Measurements from ENCODE around the gene INTS1.

DNA sequence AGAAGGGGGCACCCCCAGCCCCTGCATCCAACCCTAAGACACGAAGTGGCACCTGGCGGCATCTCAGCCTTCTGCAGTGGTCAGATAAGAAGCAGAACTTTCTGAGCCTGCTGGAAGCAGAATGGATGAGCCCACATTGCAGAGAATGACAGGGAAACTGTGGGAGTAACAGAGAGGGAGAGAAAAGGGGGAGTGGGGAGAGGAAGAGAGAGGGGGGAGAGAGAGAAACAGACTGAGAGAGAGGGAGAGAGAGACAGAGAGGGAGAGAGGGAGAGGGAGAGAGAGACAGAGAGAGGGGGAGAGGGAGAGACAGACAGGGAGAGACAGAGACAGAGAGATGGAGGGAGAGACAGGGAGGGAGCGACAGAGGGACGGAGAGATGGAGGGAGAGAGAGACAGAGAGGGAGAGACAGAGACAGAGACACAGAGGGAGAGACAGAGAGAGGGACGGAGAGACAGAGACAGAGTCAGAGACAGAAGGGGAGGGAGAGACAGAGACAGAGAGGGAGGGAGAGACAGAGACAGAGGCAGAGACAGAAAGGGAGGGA lies 80.9 kb downstream of the INTS1 start:
- TF ChIP-seq, protein P1, sequence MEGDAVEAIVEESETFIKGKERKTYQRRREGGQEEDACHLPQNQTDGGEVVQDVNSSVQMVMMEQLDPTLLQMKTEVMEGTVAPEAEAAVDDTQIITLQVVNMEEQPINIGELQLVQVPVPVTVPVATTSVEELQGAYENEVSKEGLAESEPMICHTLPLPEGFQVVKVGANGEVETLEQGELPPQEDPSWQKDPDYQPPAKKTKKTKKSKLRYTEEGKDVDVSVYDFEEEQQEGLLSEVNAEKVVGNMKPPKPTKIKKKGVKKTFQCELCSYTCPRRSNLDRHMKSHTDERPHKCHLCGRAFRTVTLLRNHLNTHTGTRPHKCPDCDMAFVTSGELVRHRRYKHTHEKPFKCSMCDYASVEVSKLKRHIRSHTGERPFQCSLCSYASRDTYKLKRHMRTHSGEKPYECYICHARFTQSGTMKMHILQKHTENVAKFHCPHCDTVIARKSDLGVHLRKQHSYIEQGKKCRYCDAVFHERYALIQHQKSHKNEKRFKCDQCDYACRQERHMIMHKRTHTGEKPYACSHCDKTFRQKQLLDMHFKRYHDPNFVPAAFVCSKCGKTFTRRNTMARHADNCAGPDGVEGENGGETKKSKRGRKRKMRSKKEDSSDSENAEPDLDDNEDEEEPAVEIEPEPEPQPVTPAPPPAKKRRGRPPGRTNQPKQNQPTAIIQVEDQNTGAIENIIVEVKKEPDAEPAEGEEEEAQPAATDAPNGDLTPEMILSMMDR (IDR thresholded peaks at IDR 0.05) = no peak
- no peak for TF ChIP-seq POLR2A (IDR thresholded peaks at IDR 0.05)

All from sigmoid colon (tissue), 3 donors.